NCI-H1105 treated with DMSO at 0.1 percent for 48 hours (cell line): ENCODE data around the gene LHX3.
A peak's percentile ranks its signal among the peaks of the same experiment; 100 is the strongest.

Source experiments
- DNase-seq: peaks from one replicate; lab custom pipeline; 2025; lab: John Stamatoyannopoulos, UW

The LHX3 gene

GRCh38 chr9:136177224-136177623 is 27.7 kb downstream of the LHX3 start:
- no peak for DNase-seq

DNA sequence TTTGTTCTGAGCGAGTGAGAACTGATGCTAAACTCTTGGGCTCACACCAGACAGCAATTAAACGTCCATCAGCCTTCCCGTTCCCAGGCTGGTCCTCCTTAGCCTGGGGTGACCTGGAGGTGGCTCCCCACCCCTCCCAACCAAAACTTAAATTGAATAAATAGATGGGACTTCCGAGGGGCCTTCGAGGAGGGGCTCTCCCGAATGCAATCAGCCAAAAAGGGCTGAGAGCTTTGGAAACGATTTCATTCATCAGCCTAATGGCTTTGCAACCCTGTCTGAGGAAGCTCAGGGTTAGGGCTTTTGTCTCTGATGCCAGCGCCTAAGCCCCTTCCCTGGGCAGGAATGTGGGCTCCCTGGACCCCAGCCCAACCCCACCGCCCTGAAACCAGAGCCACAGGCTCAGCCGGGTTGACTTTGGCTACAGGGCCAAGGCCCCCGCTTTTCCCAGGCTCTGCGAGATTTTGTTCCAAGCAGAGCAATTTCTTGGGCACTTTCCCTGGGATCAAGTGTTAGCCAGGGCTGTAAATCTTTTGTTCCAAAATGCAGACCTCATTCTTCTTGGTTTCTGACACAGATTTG is 29.2 kb downstream of the LHX3 start:
- no peak for DNase-seq

DNA sequence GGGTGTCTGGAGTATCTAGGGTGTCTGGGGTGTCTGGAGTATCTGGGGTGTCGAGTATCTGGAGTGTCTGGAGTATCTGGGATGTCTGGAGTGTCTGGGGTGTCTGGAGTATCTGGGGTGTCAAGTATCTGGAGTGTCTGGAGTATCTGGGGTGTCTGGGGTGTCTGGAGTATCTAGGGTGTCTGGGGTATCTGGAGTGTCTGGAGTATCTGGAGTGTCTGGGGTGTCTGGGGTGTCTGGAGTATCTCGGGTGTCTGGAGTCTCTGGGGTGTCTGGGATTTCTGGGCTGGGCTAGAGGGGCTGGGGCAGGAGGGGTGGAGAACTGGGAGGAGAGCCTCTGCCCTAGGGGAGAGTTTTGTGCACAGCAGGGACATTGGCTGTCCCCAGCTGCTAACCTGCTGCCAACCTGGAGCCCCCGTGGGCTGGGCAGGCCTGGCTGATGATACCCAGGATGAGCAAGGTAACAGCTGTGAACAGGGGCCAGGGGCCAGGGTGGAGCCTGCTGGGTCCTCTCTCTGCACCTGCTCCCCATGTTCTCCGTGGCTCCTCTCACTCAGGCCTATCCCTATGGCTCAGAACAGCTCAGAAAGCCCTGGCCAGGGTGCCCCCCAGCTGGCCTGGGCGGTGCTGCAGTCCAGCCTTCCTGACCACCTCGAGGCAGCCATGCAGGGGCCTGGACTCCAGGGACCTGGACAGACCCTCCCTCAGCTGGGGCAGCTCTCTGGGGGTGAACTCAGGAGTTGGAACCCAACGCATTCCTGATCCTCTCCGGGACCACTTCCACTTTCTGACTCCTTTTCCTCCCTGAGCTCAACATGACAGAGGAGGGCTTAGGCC is 29.9 kb downstream of the LHX3 start:
- DNase-seq: no peak

DNA sequence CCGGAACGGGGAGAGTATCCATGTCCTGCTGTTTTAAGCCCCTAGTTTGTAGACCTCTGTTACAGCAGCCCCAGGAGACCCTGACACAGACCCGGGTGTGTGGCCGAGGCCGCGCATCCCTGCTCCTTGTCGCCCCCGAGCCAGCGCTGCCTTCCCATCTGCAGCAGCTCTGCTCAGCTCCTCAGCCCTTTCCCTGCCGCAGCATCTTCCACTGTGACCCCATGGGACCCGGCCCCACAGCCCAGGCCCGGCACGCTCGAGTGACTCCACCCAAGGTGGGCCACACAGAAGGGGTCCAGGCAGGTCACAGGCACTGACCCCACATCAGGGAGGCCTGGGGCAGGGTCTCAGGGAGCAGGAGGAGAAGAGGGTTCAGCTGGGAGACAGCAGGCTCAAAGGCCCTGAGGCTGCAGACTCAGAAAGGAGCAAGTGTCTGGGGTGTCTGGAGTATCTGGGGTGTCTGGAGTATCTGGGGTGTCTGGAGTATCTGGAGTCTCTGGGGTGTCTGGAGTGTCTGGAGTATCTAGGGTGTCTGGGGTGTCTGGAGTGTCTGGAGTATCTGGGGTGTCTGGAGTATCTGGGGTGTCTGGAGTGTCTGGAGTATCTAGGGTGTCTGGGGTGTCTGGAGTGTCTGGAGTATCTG is 31.2 kb downstream of the LHX3 start:
- no peak for DNase-seq

DNA sequence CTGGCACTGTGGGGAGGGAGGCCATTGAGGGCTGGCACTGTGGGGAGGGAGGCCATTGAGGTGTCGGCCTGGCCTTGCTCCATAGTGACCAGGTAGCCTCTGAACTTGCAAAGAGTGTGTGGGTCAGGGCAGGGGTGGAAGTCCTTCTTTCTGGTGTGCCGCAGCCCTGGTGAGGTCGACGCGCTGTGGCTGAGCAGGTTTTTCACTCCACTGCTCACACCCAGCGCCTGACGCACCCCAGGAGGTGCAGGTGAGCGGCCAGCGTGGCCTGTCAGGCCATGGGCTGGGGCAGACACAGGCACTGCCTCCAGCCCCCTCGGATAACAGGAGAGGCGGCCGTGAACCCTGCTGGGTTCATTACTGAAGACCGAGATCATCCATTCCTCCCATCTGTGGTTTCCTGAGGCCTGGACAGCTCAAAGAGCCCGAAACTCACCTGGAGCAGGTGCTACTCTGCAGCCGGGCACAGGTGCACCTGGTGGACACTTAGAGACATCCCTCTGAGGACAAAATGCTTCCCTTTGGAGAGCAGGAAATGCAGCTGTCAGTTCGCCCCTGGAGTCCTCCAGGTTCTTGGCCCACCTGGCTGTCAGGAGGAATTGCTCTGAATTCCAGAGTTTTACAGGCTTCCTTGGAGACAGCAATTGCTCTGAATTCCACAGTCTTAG is 32.4 kb downstream of the LHX3 start:
- no peak for DNase-seq

GRCh38 chr9:136171801-136172411 is 33.0 kb downstream of the LHX3 start:
- DNase-seq: no peak

GRCh38 chr9:136171009-136171800 is 33.7 kb downstream of the LHX3 start:
- DNase-seq: peak; percentile 75

DNA sequence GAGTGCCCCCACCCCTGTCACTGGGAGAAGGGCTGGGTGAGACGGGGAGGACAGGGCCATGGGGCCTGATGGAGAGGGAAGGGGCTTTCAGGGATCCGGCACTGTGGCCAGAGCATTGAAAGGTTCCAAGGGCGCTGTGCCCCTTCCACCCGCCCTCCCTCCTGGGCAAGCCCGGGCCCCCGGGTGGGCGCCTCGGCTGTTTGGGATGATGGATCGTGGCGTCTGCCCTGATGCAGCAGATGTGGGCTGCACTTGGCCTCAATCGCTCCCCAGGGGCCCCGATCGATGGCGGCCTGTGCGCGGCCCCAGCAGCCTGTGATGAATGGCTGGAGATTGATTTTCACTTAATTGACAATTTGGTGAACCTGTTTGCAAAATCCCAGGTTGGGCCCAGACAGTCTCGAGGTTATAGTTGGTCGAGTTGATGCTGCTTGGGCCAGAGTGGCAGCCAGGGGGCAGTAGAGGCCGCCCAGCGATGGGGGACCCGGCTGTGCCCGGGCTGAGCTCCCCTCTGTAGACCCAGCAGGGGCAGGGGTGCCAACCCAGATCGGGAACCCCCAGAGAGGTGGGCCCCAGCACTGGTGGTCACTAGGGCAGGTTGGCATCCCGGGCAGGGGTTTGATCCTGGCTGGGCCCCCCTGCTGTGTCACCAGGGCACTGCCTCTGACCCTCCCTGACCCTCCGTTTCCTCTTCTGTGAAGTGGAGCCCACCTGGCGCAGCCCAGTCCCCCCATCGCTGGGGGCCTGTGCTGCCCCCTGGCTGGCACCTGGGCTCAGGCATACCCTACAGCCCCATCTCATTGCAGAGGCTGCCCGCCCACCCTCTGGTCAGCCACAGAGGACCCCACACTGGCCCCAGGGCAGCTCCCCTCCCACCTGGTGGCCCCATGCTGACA is 34.7 kb downstream of the LHX3 start:
- no peak for DNase-seq

- DNase-seq: no peak
These were observed 35.4 kb downstream of the LHX3 start for GRCh38 chr9:136169495-136169894.

GRCh38 chr9:136163248-136163850 is 41.6 kb downstream of the LHX3 start:
- no peak for DNase-seq

DNA sequence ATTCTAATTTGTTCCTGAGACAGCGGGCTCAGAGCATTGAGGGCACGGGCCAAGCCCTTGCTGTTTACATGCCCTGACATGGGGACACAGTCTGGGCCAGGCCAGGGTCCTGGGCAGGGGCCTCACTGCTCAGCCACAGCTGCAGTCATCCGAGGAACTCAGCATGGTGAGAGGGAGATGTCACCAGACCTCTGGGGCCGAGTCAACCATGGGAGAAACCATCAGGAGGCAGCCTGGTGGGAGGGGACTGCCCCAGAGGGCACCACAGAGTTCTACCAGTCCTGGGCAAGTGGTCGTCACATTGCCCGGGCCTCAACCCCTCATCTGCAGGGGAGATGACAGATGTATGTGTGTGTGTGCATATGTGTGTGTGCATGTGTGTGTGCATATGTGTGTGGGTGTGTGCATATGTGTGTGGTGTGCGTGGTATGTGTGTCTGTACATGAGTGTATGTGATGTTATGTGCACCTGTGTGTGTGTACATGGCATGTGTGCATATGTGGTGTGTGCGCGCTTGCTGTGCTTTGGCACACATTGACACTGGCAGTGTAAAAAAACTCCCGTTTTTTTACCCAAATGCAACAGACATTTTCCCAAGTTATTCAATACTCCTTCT is 43.8 kb downstream of the LHX3 start:
- DNase-seq: no peak

- peak; percentile 26 for DNase-seq
These were observed 44.5 kb downstream of the LHX3 start for GRCh38 chr9:136160381-136160841.

GRCh38 chr9:136159851-136160250 is 45.1 kb downstream of the LHX3 start:
- DNase-seq: no peak

GRCh38 chr9:136157477-136158265 is 47.3 kb downstream of the LHX3 start:
- DNase-seq: no peak

DNA sequence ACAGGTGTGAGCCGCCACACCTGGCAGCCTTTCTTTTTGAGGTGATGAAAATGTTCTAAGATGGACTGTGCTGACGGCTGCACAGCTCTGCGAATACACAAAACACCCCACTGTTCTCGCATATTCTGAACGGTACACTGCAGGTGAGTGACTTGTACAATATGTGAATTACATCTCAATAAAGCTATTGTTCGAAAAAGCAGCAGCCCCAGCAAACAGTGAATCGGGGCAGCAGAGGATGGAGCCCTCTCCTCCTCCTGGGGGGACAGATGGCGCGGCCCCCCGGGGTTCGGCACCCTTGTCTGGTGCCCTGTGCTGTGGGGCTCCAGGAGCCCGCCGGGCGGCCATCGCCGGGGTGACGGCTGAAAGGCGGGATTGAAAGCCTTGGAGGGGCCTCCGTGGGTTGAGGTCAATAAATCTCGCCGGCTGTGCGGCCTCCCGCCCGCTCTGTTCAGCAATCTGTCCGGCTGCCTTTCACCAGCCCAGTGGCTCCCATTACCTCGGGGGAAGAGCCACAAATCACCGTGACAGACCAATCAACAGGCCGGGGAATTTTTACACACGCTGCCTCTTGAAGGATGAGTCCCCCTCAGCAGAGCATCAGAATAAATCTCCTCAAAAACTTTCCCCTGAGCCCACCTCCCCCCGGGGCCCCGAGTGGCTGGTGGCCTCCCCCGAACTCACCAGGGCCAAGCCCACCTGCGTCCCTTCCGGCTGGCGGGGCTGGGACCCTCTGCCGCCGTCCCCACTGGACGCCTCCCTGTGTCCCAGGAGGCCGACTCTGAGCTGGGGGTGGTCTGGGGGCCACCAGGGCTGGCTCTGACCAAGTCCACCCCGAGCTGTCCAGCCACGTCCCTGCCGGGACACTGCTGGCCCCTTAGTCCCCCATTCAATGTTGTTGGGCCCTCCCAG is 48.5 kb downstream of the LHX3 start:
- DNase-seq: no peak

GRCh38 chr9:136155576-136155975 is 49.4 kb downstream of the LHX3 start:
- no peak for DNase-seq

DNA sequence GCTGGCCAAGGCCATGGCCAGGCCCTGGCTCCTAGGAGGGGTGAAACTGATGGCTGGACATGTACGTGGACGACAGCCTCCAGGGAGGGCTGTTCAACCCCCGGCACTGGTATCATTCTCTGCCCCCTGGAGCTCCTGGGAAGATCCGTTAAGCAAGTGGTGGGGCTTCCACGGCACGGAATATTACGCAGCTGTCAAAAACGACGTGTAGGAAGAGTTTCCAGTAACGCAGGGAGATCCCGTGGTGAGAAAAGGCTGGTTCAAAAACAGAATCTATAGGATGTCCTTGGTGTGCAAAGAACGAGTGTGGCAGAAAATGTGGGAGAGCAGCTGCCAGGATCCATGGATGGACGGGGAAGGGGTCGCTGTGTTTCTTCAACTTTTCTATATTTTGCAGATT is 50.0 kb downstream of the LHX3 start:
- DNase-seq: no peak
